Panc1 (cell line): ENCODE measurements around the gene P3H3. TPM values are rescaled to one million over a fixed set of nuclear protein-coding genes. Genes with fewer than 3 reads are reported as not detected.

Experiments
- ATAC-seq: fragments of 200-7000 bp; cut with Tn5 transposase; 2 replicates; pipeline ENCODE4 v1.9.1; 2020; ENCODE audit warnings: mild to moderate bottlenecking, moderate library complexity
- BruUV-seq: library from RNA; stranded (reverse); fragments of 400-500 nt; replicated peaks from 2 replicates; lab custom pipeline; 2021; lab: Mats Ljungman, UMichigan
- CTCF ChIA-PET: fragments of 300-600 bp; sonication (Branson Sonifier 250); formaldehyde crosslinking; loops from one replicate; lab custom pipeline; 2022; ENCODE audit warnings: antibody characterized with exemption; lab: Charles Lee
- POLR2A ChIA-PET: fragments of 300-600 bp; sonication (Branson Sonifier 250); formaldehyde crosslinking; loops from one replicate; lab custom pipeline; 2022; ENCODE audit warnings: antibody characterized with exemption; lab: Charles Lee
- DNase-seq: peaks from one replicate; pipeline ENCODE4 v3.0.0-alpha.2; 2010; ENCODE audit warnings: low read depth, low spot score
- H3K27ac ChIP-seq: 2 replicates; pipeline ENCODE4 v1.5.1; 2011; ENCODE audit warnings: mild to moderate bottlenecking, low read length, inconsistent platforms
- H3K27me3 ChIP-seq: fragments of 200-500 bp; sonication (Bioruptor generic); 2 replicates; pipeline ENCODE4 v1.6.0; 2014; ENCODE audit warnings: low read length, inconsistent platforms; ENCODE audit not compliant: control insufficient read depth, insufficient read depth
- H3K36me3 ChIP-seq: fragments of 200-500 bp; sonication (Bioruptor generic); 2 replicates; pipeline ENCODE4 v1.5.1; 2014; ENCODE audit warnings: inconsistent platforms, mild to moderate bottlenecking, low read length, moderate library complexity; ENCODE audit not compliant: control insufficient read depth, insufficient read depth
- H3K4me1 ChIP-seq: 2 replicates; pipeline ENCODE4 v1.5.1; 2011; ENCODE audit warnings: inconsistent platforms, mild to moderate bottlenecking, low read length, moderate library complexity; ENCODE audit not compliant: control insufficient read depth, insufficient read depth
- H3K4me3 ChIP-seq, 2 experiments: 2 replicates each; pipeline ENCODE4 v1.5.1; 2011 to 2012; ENCODE audit warnings: low read depth in 2 of 2, low read length in 2 of 2, mild to moderate bottlenecking in 2 of 2, inconsistent platforms in 1 of 2, moderate library complexity in 1 of 2
- H3K9me3 ChIP-seq: fragments of 200-500 bp; sonication (Bioruptor generic); 2 replicates; pipeline ENCODE4 v1.5.1; 2014; ENCODE audit warnings: low read depth, mild to moderate bottlenecking, inconsistent platforms, low read length, moderate library complexity; ENCODE audit not compliant: control insufficient read depth, insufficient read depth
- POLR2AphosphoS5 ChIP-seq: IDR thresholded peaks from 2 replicates; pipeline ENCODE4 v1.6.1; 2012; ENCODE audit warnings: mild to moderate bottlenecking, low read depth, low read length, moderate library complexity
- SIN3A ChIP-seq: IDR thresholded peaks from 2 replicates; pipeline ENCODE4 v1.6.1; 2012; ENCODE audit warnings: low read depth, mild to moderate bottlenecking, low read length, moderate library complexity, borderline replicate concordance; ENCODE audit not compliant: insufficient read depth
- TCF7L2 ChIP-seq: IDR thresholded peaks from 2 replicates; pipeline ENCODE4 v1.6.1; 2011; ENCODE audit warnings: mild to moderate bottlenecking, low read depth, low read length, inconsistent platforms
- in situ Hi-C: cut with HindIII; loops from 2 replicates; pipeline ENCODE4 v1.10.0; 2016; ENCODE audit warnings: low sequenced_read_pairs, low pct_unique_long_range_greater_than_20kb
- intact Hi-C: fragments of 100-400 bp; cut with micrococcal nuclease; formaldehyde crosslinking; loops from one replicate; pipeline ENCODE4 v1.10.0; 2022; ENCODE audit not compliant: unreplicated experiment
- total RNA-seq: library from RNA; stranded (reverse); gene quantifications from one replicate; pipeline ENCODE4 v1.2.1, GENCODE V29; 2021; ENCODE audit not compliant: unreplicated experiment
- TF ChIP-seq, protein P1 (sequence below): fragments of 450-650 bp; IDR thresholded peaks from 2 replicates; pipeline ENCODE4 v1.5.1; 2017; ENCODE audit warnings: mild to moderate bottlenecking
- TF ChIP-seq, protein P2 (sequence below), 2 experiments: IDR thresholded peaks; 2 replicates each; pipeline ENCODE4 v1.6.1; 2011 to 2012; ENCODE audit warnings: low read depth in 2 of 2, control low read depth in 1 of 2, low read length in 1 of 2, mild to moderate bottlenecking in 1 of 2, moderate library complexity in 1 of 2; ENCODE audit not compliant: insufficient read depth in 1 of 2

P3H3 gene
- total RNA-seq, 1 experiment from 2014 or later = 11.0 TPM

DNA sequence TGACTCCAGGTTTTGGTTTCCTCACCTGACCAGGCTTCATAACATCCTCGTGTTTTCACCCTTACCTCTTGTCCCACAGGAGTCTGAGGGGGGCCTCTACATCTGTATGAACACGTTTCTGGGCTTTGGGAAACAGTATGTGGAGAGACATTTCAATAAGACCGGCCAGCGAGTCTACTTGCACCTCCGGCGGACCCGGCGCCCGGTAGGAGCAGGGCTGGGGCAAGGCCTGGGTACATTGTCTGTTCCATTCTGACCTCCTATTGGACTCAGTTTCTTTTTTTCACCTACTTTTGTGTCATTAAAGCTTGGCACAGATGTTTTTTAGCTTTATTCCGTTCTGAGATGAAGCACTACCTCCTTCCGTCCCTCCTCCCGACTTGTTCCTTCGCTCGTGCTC lies 27.1 kb downstream of the P3H3 start:
- Histone ChIP-seq H3K27me3 (no peaks in the 10 kb centered on the region), H3K36me3 (peaks cover 8% of the 10 kb centered on the region; the same call in 1 of the 2 replicates), H3K4me3 (no peak overlapping the region), H3K4me1 (peaks cover 8% of the 10 kb centered on the region), H3K9me3 (no peaks in the 10 kb centered on the region), H3K27ac (no peak overlapping the region)
- ATAC-seq = no peak
- TF ChIP-seq TCF7L2 = no peak
- no peak for TF ChIP-seq POLR2AphosphoS5
- TF ChIP-seq, protein P1, sequence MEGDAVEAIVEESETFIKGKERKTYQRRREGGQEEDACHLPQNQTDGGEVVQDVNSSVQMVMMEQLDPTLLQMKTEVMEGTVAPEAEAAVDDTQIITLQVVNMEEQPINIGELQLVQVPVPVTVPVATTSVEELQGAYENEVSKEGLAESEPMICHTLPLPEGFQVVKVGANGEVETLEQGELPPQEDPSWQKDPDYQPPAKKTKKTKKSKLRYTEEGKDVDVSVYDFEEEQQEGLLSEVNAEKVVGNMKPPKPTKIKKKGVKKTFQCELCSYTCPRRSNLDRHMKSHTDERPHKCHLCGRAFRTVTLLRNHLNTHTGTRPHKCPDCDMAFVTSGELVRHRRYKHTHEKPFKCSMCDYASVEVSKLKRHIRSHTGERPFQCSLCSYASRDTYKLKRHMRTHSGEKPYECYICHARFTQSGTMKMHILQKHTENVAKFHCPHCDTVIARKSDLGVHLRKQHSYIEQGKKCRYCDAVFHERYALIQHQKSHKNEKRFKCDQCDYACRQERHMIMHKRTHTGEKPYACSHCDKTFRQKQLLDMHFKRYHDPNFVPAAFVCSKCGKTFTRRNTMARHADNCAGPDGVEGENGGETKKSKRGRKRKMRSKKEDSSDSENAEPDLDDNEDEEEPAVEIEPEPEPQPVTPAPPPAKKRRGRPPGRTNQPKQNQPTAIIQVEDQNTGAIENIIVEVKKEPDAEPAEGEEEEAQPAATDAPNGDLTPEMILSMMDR = no peak
- no peak for TF ChIP-seq SIN3A
- TF ChIP-seq, protein P2, sequence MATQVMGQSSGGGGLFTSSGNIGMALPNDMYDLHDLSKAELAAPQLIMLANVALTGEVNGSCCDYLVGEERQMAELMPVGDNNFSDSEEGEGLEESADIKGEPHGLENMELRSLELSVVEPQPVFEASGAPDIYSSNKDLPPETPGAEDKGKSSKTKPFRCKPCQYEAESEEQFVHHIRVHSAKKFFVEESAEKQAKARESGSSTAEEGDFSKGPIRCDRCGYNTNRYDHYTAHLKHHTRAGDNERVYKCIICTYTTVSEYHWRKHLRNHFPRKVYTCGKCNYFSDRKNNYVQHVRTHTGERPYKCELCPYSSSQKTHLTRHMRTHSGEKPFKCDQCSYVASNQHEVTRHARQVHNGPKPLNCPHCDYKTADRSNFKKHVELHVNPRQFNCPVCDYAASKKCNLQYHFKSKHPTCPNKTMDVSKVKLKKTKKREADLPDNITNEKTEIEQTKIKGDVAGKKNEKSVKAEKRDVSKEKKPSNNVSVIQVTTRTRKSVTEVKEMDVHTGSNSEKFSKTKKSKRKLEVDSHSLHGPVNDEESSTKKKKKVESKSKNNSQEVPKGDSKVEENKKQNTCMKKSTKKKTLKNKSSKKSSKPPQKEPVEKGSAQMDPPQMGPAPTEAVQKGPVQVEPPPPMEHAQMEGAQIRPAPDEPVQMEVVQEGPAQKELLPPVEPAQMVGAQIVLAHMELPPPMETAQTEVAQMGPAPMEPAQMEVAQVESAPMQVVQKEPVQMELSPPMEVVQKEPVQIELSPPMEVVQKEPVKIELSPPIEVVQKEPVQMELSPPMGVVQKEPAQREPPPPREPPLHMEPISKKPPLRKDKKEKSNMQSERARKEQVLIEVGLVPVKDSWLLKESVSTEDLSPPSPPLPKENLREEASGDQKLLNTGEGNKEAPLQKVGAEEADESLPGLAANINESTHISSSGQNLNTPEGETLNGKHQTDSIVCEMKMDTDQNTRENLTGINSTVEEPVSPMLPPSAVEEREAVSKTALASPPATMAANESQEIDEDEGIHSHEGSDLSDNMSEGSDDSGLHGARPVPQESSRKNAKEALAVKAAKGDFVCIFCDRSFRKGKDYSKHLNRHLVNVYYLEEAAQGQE (IDR thresholded peaks at IDR 0.05; ENCODE audit: insufficient read depth in 1 of 2, low read depth in 2 of 2, low read length in 1 of 2) = no peak
- DNase-seq = no peak
- POLR2A ChIA-PET = no interaction called here
- in situ Hi-C loops = no loop called here
- intact Hi-C loops = no loop called here
- CTCF ChIA-PET = no interaction called here
- no TSS peak for BruUV-seq

DNA sequence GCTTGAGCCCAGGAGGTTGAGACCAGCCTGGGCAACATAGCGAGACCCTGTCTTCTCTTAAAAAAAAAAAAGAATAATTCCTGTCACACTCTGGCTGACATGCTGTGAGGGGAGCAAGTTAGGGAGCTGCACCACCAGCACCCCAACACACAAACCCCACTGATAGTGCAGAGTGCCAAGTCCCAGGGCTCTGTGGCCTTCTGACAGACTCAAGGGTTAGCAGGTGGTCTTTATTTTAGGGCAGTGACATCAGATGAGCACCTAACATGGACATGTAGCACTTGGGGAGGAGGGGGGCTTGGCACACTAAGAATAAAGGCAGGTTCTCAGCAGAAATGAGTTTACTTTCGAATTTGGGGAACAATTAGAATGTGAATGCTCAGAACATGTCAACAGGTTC lies 30.6 kb downstream of the P3H3 start:
- Histone ChIP-seq H3K4me1 (no peaks in the 10 kb centered on the region; the same call in 1 of the 2 replicates), H3K9me3 (no peaks in the 10 kb centered on the region), H3K36me3 (peaks cover 4% of the 10 kb centered on the region), H3K4me3 (no peak overlapping the region), H3K27ac (no peak overlapping the region), H3K27me3 (no peaks in the 10 kb centered on the region)
- intact Hi-C loops (no loop called here), in situ Hi-C loops (no loop called here)
- BruUV-seq = no TSS peak
- TF ChIP-seq, protein P1 = no peak
- no peak for TF ChIP-seq POLR2AphosphoS5
- TF ChIP-seq, protein P2 (IDR thresholded peaks at IDR 0.05; ENCODE audit: insufficient read depth in 1 of 2, low read depth in 2 of 2, low read length in 1 of 2) = no peak
- TF ChIP-seq TCF7L2 = no peak
- TF ChIP-seq SIN3A = no peak
- CTCF ChIA-PET = no interaction called here
- ATAC-seq (no peak), DNase-seq (no peak)
- POLR2A ChIA-PET = no interaction called here
